Measurements from ENCODE around the gene ABCF1.

DNA sequence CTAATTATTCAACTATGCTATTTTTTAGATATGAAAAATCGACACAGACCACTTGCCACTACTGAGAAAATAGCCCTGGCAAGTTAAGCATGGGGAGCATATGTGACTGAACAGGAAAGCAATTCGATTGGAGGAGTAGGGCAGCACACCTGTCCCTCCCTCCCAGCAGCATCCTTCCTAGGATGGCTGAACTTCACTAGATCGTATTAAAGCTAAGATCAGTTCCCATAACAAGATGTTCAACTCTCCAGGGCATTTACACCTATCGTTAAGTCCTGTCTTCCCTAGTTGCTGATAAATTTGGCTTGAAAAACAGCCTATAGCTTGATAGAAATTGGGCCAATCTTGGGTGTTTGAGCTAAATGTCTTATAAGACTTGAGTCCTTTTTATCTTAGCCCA, 38.8 kb downstream of the ABCF1 start:
- TF ChIP-seq L3MBTL2 (conservative IDR thresholded peaks at IDR 0.05) (no peak), FOXA1 (IDR thresholded peaks at IDR 0.05) (no peak), SP1 (IDR thresholded peaks at IDR 0.05) (no peak), FOXK2 (IDR thresholded peaks at IDR 0.05) (no peak), BHLHE40 (IDR thresholded peaks at IDR 0.05; ENCODE audit: borderline replicate concordance) (no peak), HDGF (IDR thresholded peaks at IDR 0.05; ENCODE audit: borderline replicate concordance) (no peak), LEF1 (IDR thresholded peaks at IDR 0.05; ENCODE audit: borderline replicate concordance) (no peak), ARNT (IDR thresholded peaks at IDR 0.05) (no peak), SUZ12 (IDR thresholded peaks at IDR 0.05) (no peak), ELF4 (IDR thresholded peaks at IDR 0.05) (no peak), TARDBP (IDR thresholded peaks at IDR 0.05) (no peak)
- TF ChIP-seq, protein P1, sequence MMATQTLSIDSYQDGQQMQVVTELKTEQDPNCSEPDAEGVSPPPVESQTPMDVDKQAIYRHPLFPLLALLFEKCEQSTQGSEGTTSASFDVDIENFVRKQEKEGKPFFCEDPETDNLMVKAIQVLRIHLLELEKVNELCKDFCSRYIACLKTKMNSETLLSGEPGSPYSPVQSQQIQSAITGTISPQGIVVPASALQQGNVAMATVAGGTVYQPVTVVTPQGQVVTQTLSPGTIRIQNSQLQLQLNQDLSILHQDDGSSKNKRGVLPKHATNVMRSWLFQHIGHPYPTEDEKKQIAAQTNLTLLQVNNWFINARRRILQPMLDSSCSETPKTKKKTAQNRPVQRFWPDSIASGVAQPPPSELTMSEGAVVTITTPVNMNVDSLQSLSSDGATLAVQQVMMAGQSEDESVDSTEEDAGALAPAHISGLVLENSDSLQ (IDR thresholded peaks at IDR 0.05): no peak
